B cell (primary cell): Measurements from ENCODE around the gene CDH12.

Experiments
- CTCF ChIP-seq: fragments of 200-600 bp; IDR thresholded peaks from one replicate; pipeline ENCODE4 v1.8.0; 2022; ENCODE audit warnings: antibody characterized with exemption, mild to moderate bottlenecking
- EZH2 ChIP-seq: IDR thresholded peaks from 2 replicates; pipeline ENCODE4 v1.6.1; 2012; ENCODE audit warnings: borderline replicate concordance, low read depth, mild to moderate bottlenecking, moderate library complexity, low read length; ENCODE audit not compliant: insufficient read depth, poor library complexity, severe bottlenecking

GRCh38 chr5:22612928-22613327 lies 240.2 kb downstream of the CDH12 start:
- TF ChIP-seq CTCF (no peak), EZH2 (no peak)
